OCI-LY1 (cell line): ENCODE results near the gene HACE1.
"Not testable (repeated sequence)": the region's sequence is repeated elsewhere in the genome, so short reads cannot be mapped to it uniquely, and the experiment has no call there.

Experiments used
- EZH2 ChIP-seq: fragments of 200-600 bp; sonication (generic), shearing (Covaris generic); IDR thresholded peaks from 2 replicates; pipeline ENCODE4 v1.8.0; 2017; ENCODE audit warnings: borderline replicate concordance, mixed run types, mild to moderate bottlenecking, antibody characterized with exemption, low read length, moderate library complexity, mixed read lengths
- TF ChIP-seq, protein P1 (sequence below): fragments of 200-600 bp; sonication (generic), shearing (Covaris generic); IDR thresholded peaks from 2 replicates; pipeline ENCODE4 v1.5.1; 2017; ENCODE audit warnings: mild to moderate bottlenecking, antibody characterized with exemption, low read length, moderate library complexity, mixed read lengths

DNA sequence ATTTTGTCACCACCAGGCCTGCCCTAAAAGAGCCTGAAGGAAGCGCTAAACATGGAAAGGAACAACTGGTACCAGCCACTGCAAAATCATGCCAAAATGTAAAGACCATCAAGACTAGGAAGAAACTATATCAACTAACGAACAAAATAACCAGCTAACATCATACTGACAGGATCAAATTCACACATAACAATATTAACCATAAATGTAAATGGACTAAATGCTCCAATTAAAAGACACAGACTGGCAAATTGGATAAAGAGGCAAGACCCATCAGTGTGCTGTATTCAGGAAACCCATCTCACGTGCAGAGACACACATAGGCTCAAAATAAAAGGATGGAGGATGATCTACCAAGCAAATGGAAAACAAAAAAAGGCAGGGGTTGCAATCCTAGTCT, 120.6 kb downstream of the HACE1 start:
- TF ChIP-seq, protein P1, sequence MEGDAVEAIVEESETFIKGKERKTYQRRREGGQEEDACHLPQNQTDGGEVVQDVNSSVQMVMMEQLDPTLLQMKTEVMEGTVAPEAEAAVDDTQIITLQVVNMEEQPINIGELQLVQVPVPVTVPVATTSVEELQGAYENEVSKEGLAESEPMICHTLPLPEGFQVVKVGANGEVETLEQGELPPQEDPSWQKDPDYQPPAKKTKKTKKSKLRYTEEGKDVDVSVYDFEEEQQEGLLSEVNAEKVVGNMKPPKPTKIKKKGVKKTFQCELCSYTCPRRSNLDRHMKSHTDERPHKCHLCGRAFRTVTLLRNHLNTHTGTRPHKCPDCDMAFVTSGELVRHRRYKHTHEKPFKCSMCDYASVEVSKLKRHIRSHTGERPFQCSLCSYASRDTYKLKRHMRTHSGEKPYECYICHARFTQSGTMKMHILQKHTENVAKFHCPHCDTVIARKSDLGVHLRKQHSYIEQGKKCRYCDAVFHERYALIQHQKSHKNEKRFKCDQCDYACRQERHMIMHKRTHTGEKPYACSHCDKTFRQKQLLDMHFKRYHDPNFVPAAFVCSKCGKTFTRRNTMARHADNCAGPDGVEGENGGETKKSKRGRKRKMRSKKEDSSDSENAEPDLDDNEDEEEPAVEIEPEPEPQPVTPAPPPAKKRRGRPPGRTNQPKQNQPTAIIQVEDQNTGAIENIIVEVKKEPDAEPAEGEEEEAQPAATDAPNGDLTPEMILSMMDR = not testable (repeated sequence)
- TF ChIP-seq EZH2 = not testable (repeated sequence)
